VCaP (cell line): ENCODE data around the gene OGDH.

Experiments
- H3K27ac ChIP-seq: fragments of 450-650 bp; 2 replicates; pipeline ENCODE4 v1.5.1; 2017
- TF ChIP-seq, protein P1 (sequence below): fragments of 450-650 bp; conservative IDR thresholded peaks from 2 replicates; pipeline ENCODE4 v1.5.1; 2017; ENCODE audit warnings: mild to moderate bottlenecking, moderate library complexity

Gene OGDH

DNA sequence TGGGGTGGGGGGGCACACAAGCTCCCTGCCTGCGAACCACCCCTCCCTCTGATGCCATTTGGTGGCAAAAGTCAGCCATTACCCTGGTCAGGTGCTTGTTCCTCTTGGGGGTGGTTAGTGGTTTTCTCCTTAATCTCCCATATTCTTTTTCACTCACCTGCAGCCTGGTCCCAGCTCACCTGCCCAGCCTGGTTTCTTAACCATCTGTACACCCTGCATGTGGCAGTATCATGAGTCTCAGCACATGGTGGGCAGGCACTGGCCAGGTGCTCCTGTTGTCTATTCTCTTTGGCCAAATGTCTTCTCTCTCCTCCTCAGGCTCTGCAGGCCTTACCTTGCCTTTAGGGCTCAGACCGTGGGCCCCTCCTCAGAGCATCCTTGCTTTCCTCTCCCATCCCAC lies 30.5 kb downstream of the OGDH start:
- no peak overlapping the region for H3K27ac ChIP-seq
- TF ChIP-seq, protein P1, sequence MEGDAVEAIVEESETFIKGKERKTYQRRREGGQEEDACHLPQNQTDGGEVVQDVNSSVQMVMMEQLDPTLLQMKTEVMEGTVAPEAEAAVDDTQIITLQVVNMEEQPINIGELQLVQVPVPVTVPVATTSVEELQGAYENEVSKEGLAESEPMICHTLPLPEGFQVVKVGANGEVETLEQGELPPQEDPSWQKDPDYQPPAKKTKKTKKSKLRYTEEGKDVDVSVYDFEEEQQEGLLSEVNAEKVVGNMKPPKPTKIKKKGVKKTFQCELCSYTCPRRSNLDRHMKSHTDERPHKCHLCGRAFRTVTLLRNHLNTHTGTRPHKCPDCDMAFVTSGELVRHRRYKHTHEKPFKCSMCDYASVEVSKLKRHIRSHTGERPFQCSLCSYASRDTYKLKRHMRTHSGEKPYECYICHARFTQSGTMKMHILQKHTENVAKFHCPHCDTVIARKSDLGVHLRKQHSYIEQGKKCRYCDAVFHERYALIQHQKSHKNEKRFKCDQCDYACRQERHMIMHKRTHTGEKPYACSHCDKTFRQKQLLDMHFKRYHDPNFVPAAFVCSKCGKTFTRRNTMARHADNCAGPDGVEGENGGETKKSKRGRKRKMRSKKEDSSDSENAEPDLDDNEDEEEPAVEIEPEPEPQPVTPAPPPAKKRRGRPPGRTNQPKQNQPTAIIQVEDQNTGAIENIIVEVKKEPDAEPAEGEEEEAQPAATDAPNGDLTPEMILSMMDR = no peak

DNA sequence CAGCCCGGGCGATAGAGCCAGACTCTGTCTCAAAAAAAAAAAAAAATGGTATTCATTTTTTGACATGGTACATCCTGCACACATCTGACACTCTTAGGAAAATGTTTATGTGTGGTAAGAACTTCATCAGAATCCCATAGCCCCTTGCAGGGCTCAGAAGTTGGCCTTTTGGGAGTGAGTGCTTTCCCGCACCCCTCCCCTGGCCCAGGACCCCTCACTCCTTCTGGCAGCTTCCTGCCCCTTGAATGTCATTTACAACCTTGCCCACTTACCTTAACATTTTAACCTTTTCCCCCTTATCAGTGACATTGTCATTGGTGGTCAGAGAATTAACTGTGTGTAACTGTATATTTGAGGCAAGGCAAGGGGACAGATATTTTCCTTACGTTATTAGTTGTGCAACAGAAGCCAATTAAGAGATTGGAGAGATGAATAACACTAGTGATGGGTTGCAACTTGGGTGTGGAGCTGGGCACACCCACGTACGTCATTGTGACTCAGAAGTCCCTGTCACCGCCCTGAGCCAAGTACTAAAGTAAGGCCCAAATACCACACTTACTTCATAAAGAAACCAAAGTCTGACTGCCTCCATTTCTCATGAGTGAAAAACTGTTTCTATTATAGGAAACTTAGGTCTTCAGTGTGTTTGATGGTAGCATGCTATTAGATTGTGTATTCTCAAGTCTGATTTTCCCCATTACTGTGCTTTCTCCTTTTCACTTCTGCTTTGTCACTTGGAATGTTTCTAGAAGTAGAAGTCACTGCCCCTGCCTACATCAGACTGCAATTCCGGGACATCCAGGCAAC lies 31.6 kb downstream of the OGDH start:
- no peak overlapping the region for H3K27ac ChIP-seq
- TF ChIP-seq, protein P1 = no peak

DNA sequence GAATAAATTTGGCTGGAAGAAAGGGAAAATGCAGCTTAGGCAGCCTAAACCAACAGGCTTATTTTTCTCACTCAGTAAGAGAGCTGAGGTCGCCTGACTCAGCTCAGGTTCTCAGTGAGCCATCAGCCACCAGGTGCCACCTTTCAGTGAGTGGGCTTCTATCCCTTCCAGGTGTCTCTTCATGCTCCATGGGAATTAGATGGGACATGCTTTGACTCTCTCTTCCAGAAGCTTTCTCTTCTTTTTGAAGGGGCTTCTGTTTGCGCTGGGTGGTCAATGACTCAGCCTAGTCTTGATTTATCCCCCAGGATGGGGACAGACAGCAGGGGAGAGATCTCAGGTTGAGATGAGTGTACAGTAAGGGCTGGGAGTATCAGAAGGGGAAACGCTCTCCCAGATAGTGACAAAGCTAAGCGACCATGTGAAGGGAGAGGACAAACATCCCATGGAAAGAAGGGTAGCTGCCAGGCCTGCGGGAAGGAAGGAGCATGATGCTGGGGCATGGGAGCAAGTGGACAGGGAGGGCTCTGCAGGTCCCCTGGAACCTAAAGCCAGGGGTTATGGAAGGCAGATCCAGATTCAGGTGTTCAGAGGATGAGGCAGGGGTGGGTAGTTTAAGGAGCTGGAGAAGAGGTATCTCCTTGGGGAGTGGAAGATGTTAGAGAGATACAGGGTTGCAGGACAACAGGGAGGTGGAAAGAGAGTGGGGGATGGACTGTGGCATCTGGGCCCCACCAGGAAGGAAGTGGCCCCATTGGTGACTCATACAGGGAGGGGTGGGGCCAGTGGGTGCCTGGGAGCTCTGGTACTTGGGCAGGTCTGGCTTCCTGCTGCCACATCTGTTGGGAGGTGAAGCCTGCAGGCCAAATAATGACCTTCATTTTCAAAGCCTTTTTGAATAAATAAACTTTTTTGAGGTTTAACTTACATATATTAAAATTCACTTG lies 32.5 kb downstream of the OGDH start:
- H3K27ac ChIP-seq = no peak overlapping the region
- TF ChIP-seq, protein P1 = no peak

DNA sequence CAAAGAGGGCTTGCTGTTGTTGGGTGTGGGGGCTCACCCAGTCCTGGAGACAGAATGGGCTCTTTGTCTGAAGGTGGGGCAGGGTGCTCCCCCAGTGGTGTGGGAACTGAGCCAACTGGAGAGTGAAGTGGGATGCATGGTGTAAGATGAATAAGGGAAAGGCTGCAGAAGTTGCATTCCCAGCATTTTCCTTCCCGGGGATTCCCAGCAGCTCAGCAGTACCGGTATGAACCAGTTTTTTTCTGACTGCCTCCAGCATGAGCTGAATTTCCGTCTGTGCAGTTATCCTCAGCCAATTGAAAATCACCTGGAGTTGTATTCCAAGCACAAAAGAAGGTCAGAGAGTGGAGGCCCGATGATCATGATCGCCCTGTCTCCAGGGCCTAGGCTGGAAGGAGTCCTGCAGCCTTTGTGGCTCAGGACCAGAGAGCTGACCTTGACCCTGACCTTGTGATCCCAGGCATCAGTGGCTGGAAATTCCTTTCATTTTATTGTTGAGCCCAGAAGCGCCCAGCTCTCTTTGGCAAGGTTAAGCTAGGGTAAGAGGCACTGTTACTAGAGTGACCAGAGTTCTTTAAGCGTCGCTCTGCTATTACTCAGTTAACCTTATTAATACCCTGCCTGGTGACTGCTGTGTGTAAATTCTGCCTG lies 33.4 kb downstream of the OGDH start:
- TF ChIP-seq, protein P1 = no peak
- no peak overlapping the region for H3K27ac ChIP-seq

DNA sequence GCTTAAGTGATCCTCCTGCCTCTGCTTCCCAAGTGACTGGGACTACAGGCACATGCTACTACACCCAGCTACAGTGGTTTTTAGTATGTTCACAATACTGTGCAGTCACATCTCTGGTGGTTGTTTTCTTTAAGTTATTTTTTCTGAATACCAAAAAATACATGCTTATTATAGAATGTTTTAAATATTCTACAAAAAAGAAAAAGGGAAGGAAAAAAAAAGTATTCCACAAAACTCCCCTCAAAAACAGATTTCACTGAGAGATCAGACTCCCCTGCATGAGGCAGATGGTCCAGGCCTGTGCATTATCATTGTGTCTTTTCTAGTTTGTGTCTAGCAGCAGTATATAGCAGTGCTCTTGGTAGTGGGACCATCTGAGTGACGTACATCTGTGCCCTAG lies 36.8 kb downstream of the OGDH start:
- TF ChIP-seq, protein P1 = no peak
- no peak overlapping the region for H3K27ac ChIP-seq

DNA sequence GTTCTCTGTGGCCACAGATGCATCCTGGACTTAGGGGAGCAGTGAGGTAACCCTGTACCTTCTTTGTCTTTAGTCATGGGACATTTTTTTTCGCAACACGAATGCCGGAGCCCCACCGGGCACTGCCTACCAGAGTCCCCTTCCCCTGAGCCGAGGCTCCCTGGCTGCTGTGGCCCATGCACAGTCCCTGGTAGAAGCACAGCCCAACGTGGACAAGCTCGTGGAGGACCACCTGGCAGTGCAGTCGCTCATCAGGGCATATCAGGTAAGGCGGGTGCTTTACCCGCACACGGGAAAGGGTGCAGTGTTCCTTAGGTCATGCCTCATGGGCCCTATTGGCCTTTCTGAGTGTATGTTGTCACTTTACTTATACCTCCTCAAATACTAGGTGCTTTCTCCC lies 38.8 kb downstream of the OGDH start:
- no peak overlapping the region for H3K27ac ChIP-seq
- TF ChIP-seq, protein P1 = no peak

DNA sequence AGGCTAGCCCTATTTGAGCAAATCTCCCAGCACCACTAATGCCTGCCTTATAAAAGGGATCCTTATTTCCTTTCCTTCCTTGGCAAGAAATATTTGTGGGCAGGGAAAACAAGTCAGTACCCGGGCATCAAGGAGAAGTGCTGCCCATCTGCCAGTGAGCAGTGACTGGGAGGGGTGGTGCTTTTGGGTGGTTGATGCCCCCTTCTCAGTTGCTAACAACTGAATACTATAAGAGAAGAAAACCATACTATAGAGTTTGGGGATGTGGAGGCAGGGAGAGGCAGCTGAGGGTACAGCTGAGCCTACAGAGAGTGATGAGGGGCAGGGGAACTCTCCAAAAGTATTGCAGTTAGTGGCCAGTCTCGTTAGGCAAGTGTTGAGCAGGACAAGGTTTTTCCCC lies 39.3 kb downstream of the OGDH start:
- H3K27ac ChIP-seq = no peak overlapping the region
- TF ChIP-seq, protein P1 = no peak
